Stomach (tissue), 9 donors: ENCODE results near the gene DPCD. TPM values are rescaled to one million over a fixed set of nuclear protein-coding genes. Genes with fewer than 3 reads are reported as not detected.
A peak's percentile ranks its signal among the peaks of the same experiment; 100 is the strongest.

Experiments used
- DNase-seq, 2 donors: peaks; one replicate each; pipeline versions ENCODE4 v3.0.0 to v3.0.0-alpha.2; 2013 to 2019
- H3K27ac ChIP-seq, 5 donors: fragments of 200-600 bp in 4 of 5; sonication (generic) in 4 of 5; one replicate each; pipeline ENCODE4 v1.5.1; 2013 to 2019; ENCODE audit warnings: mild to moderate bottlenecking in 1 of 5, moderate library complexity in 1 of 5
- H3K27me3 ChIP-seq, 3 donors: fragments of 200-600 bp; sonication (generic); one replicate each; pipeline ENCODE4 v1.5.1; 2017 to 2019; ENCODE audit warnings: mixed run types in 1 of 3
- H3K36me3 ChIP-seq, 4 donors: fragments of 200-600 bp; sonication (generic); 1 replicate in 3 of 4; 2 replicates in 1 of 4; pipeline ENCODE4 v1.5.1; 2016 to 2019
- H3K4me1 ChIP-seq, 4 donors: fragments of 200-600 bp; sonication (generic); one replicate each; pipeline ENCODE4 v1.5.1; 2016 to 2019
- H3K4me3 ChIP-seq, 4 donors: fragments of 200-600 bp; sonication (generic) in 3 of 4; one replicate each; pipeline ENCODE4 v1.5.1; 2016 to 2019; ENCODE audit warnings: mild to moderate bottlenecking in 1 of 4
- H3K9me3 ChIP-seq, 4 donors: fragments of 200-600 bp; sonication (generic); one replicate each; pipeline ENCODE4 v1.5.1; 2016 to 2019
- EP300 ChIP-seq: sonication (generic); formaldehyde crosslinking; IDR thresholded peaks from one replicate; pipeline ENCODE4 v1.6.1; 2017; ENCODE audit warnings: antibody characterized with exemption
- POLR2A ChIP-seq, 4 donors: fragments of 450-650 bp; IDR thresholded peaks; one replicate each; pipeline ENCODE4 v1.6.1; 2016; ENCODE audit warnings: antibody characterized with exemption in 4 of 4, control low read depth in 2 of 4, mild to moderate bottlenecking in 1 of 4, moderate library complexity in 1 of 4
- POLR2AphosphoS5 ChIP-seq, 3 donors: sonication (generic); formaldehyde crosslinking; IDR thresholded peaks; one replicate each; pipeline ENCODE4 v1.6.1; 2016; ENCODE audit warnings: antibody characterized with exemption in 3 of 3
- WGBS, 5 donors: extraction: QIAGEN DNeasy Blood & Tissue Kit in 3 of 5; methylation state at CpG; one replicate each; pipeline versions ENCODE4 v1.1.5 to v1.1.7; 2013 to 2018; 5-methylcytosine and 5-hydroxymethylcytosine counted together
- intact Hi-C: fragments of 100-400 bp; cut with DNase I; formaldehyde crosslinking; loops from one replicate; pipeline ENCODE4 v1.15.1; 2023; ENCODE audit warnings: low total_unique reads
- polyA plus RNA-seq, 3 donors: library from polyadenylated mRNA; stranded (reverse); fragments of 200-250 nt; gene quantifications; one replicate each; pipeline ENCODE4 v1.2.3, GENCODE V29; 2013
- total RNA-seq, 5 donors: library from RNA; depleted of rRNA; stranded (reverse); fragments of >200 nt; gene quantifications; one replicate each; pipeline versions ENCODE4 v1.1.0 to v1.2.3, GENCODE V29; 2014 to 2016
- TF ChIP-seq, protein P1 (sequence below), 7 experiments: fragments of 450-650 bp in 4 of 7; fragments of 200-600 bp in 3 of 7; sonication (generic) in 3 of 7; IDR thresholded peaks; one replicate each; pipeline ENCODE4 v1.5.1; 2016 to 2019; ENCODE audit warnings: antibody characterized with exemption in 7 of 7, control low read depth in 2 of 7, mild to moderate bottlenecking in 1 of 7
- donor health status: healthy with polysubstance abuse.
- donor health status: Bipolar disorder and iron deficiency.
- donor health status: healthy.

The DPCD gene
- total and polyA plus RNA-seq, 8 donors: 6.7 to 86.6 (median 21.1) TPM

DNA sequence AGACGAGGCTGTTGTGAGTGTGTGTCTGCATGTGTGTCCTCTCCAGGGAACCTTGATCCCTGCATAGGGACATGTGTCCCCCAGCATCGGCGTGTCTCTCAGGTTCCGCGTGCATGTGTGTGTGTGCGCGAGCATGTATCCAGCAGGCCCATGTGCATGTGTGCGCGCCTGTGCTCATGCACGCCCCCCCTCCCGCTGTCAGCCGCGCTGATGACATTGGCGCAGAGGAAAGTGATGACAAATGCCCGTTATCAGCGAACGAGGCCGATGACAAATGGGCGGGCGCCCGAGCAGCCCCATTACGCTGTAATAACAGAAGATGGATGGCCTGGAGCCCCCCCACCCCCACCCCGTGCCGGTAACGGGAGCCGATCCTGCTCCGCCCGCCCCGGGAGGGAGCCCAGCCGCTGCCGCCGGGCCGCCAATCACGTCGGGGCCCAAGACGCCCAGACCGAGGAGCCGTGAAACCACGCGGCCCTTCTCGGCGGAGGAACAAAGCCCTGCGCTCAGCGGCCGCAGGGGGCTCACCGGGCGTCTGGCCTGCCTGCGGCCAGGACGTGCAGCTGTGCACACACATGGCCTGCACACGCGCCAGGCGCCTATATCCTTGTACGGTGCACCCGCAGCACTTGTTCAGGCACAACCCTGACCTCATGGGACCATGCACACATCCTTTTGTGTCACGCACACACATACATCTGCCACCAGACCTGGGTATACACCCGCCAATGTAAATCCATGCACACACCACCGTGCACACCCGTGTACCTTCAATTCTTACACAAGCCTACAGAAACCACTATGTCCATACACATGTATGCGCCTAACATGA is 21.6 kb upstream of the DPCD start:
- Histone ChIP-seq H3K9me3 (no peaks in the 10 kb centered on the region), H3K4me1 (peaks cover 25 to 31% (median 30%) of the 10 kb centered on the region in 4 donors), H3K27me3 (peaks cover 17 to 93% (median 51%) of the 10 kb centered on the region in 3 donors), H3K4me3 (peak overlapping the region in 3 of 4 donors; percentile 17 to 40 (median 19)), H3K36me3 (no peaks in the 10 kb centered on the region), H3K27ac (no peak overlapping the region)
- WGBS, 5 donors: 9 to 25% (median 12%) methylated on average over 23 to 59 of the region's 59 CpGs
- TF ChIP-seq POLR2AphosphoS5 (IDR thresholded peaks at IDR 0.05): no peak
- no peak for TF ChIP-seq POLR2A (IDR thresholded peaks at IDR 0.05)
- TF ChIP-seq, protein P1, sequence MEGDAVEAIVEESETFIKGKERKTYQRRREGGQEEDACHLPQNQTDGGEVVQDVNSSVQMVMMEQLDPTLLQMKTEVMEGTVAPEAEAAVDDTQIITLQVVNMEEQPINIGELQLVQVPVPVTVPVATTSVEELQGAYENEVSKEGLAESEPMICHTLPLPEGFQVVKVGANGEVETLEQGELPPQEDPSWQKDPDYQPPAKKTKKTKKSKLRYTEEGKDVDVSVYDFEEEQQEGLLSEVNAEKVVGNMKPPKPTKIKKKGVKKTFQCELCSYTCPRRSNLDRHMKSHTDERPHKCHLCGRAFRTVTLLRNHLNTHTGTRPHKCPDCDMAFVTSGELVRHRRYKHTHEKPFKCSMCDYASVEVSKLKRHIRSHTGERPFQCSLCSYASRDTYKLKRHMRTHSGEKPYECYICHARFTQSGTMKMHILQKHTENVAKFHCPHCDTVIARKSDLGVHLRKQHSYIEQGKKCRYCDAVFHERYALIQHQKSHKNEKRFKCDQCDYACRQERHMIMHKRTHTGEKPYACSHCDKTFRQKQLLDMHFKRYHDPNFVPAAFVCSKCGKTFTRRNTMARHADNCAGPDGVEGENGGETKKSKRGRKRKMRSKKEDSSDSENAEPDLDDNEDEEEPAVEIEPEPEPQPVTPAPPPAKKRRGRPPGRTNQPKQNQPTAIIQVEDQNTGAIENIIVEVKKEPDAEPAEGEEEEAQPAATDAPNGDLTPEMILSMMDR (IDR thresholded peaks at IDR 0.05): no peak
- DNase-seq: peak in 1 of 2 donors; percentile 70
- intact Hi-C loops: no loop called here

DNA sequence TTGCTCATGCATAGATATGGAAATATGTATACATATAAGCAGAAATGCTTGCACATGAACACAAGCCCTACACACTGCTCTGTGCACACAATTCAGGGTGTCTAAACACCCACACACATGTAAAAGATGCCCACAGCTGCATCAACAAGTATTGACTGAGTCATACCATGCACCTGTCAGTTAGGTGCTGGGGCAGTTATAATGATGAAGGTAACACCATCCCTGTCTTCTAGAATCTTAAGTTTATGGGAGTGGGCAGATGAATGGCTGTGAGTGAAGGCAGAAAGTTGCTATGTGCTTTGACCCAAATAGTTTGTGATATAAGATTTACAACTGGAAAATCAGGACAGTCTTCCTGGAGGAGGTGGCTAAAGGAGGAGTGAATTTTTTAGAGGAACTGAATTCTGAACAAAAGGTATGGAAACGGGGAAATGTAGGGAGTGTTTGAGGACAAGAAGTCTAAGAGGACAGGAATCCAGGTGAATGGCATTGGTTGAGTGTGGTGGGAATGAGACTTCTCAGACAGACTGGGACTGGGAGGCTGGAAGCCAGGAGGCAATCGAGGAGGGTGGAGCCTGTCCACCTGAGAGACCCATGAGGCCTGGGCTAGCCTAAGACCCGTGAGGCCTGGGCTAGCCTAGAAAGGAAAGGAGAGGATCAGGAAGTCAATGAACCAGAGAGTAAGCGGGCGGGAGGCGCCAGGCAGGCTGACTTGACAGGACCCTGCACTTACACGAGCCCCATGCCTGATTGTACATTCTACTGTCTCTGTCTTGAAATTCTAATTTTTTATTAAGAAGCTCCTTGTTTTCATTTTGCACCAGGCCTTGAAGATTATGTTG is 20.7 kb upstream of the DPCD start:
- WGBS, 5 donors: 50 to 63% (median 62%) methylated on average over 7 of the region's 7 CpGs
- H3K4me3 ChIP-seq: no peak overlapping the region
- intact Hi-C loops: no loop called here
- H3K9me3 ChIP-seq: no peaks in the 10 kb centered on the region
- H3K36me3 ChIP-seq: no peaks in the 10 kb centered on the region
- H3K27me3 ChIP-seq: peaks cover 17 to 86% (median 51%) of the 10 kb centered on the region in 3 donors
- H3K27ac ChIP-seq: no peak overlapping the region
- no peak for DNase-seq
- TF ChIP-seq POLR2A (IDR thresholded peaks at IDR 0.05) (no peak), POLR2AphosphoS5 (IDR thresholded peaks at IDR 0.05) (no peak), EP300 (no peak)
- TF ChIP-seq, protein P1 (IDR thresholded peaks at IDR 0.05): no peak
- peaks cover 25 to 31% (median 30%) of the 10 kb centered on the region in 4 donors for H3K4me1 ChIP-seq

DNA sequence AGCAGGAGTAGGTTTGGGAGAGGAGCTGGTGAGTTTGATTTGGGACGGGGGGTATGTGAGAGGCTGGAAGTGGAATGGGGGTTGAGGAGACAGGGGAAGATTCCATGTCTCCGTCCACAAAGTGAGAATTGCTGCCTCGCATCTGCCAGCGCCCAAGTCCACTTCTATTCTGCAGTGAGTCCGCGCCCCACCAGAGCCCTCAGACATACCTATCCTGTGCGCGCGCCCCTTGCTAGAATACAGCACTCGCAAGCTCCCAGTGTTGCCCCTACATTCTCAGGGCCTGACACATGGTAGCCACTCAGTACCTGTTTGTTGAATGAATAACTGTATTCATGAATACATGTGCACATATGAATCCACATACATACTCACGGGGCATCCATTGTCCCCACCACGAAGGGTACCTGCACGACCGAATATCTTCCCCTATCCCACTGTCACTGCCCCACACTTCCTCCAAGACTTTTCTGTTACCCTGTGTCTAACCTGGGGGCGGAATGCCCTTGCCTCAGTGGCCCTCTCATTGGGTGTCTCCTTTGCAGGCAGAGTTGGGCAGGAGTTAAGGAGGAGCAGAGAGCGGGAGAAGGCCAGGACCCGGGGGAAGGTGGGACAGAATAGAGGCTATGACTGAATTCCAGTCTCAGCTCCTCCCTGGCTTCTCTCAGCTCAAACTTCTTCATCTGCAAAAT is 19.9 kb upstream of the DPCD start:
- Histone ChIP-seq H3K27ac (no peak overlapping the region), H3K27me3 (peaks cover 17 to 78% (median 47%) of the 10 kb centered on the region in 3 donors), H3K4me3 (no peak overlapping the region), H3K9me3 (peaks cover 0 to 8% (median 6%) of the 10 kb centered on the region in 4 donors), H3K4me1 (peaks cover 25 to 31% (median 30%) of the 10 kb centered on the region in 4 donors), H3K36me3 (peaks cover 0 to 5% (median 0%) of the 10 kb centered on the region in 4 donors)
- TF ChIP-seq EP300: no peak
- no peak for TF ChIP-seq POLR2AphosphoS5 (IDR thresholded peaks at IDR 0.05)
- TF ChIP-seq, protein P1 (IDR thresholded peaks at IDR 0.05): no peak
- TF ChIP-seq POLR2A (IDR thresholded peaks at IDR 0.05): no peak
- 80 to 87% (median 86%) methylated on average over 17 of the region's 17 CpGs for WGBS, 5 donors
- DNase-seq: no peak
- intact Hi-C loops: no loop called here

DNA sequence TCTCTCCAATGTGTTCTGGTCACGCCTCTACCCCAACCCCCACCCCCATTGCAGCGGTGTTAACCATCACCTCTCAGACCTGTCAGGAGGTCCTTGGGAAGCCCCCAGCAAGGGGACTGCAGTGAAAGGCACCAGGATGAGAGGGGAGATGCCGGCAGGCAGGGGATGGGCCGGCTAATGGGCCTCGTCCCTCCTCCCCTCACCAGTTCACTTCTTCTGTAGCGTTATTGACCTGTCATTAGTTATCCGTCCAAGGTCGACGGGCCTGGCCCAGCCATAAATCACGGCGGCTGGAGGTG is 18.8 kb upstream of the DPCD start:
- DNase-seq: no peak
- TF ChIP-seq, protein P1 (IDR thresholded peaks at IDR 0.05): no peak
- TF ChIP-seq POLR2AphosphoS5 (IDR thresholded peaks at IDR 0.05) (no peak), POLR2A (IDR thresholded peaks at IDR 0.05) (no peak), EP300 (no peak)
- peaks cover 17 to 67% (median 46%) of the 10 kb centered on the region in 3 donors for H3K27me3 ChIP-seq
- intact Hi-C loops: no loop called here
- H3K36me3 ChIP-seq: peaks cover 0 to 5% (median 0%) of the 10 kb centered on the region in 4 donors
- H3K9me3 ChIP-seq: peaks cover 0 to 13% (median 7%) of the 10 kb centered on the region in 4 donors
- H3K27ac ChIP-seq: no peak overlapping the region
- peaks cover 25 to 31% (median 30%) of the 10 kb centered on the region in 4 donors for H3K4me1 ChIP-seq
- H3K4me3 ChIP-seq: peak overlapping the region in 2 of 4 donors; percentile 53 to 63
- WGBS, 5 donors: 5 to 17% (median 5%) methylated on average over 11 of the region's 11 CpGs
